HG03575 (cell line): ENCODE measurements around the gene TAL1.

Source experiments
- ATAC-seq: cut with Tn5 transposase; IDR thresholded peaks from one replicate; pipeline ENCODE4 v1.9.1; 2021; ENCODE audit not compliant: unreplicated experiment, insufficient number of reproducible peaks, low FRiP score; ENCODE audit errors: extremely low read depth

TAL1 gene

DNA sequence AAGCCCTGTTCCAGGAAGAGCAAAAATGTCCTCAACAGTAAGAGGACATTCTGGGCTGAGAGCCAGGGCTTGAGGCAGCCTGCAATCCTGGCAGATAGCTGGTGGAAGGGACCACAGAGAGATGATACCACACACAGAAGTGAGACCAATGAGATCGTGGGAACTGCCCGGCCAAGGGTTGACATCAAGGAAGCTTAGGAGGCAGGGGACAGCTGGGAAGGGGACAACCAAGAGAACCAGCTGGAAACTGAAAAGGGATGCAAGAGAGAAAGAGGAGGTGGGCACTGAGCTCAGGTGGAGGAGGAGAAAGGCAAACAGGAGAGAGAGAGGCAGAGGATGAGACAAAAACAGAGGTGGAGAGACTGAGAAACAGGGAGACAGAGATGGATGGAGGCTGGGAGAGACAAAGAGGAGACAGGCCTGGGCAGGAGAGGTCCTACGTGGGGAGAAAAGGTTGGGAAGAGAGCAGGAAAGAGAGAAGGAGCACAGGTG lies 51.4 kb downstream of the TAL1 start:
- ATAC-seq, result no peak

DNA sequence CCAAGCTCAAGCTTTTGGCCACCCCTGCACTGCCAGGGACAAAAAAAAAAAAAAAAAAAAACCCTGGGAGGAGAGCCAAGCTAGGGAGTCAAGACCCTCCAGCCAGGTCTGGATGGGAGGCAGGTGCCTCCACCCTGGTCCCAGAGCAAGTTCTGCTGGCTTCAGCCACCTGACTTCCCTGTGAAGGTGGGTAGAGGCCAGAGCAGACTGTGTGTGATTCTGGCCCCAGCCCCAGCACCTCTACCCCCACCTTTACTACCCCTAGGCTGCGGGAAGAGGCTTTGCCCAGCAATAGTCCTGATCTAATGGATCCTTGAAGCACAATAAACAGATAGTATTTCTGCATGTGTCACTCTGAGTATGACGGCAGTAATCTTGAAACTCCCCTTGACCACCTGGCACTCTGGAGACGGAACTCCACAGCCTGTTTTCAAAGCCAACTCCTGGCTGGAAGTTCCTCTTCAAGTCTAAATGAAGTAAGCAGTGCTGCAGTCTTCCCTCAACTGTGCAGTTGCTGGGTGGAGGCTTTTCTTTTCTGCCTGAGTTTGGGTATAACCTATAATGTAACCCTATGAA lies 51.9 kb downstream of the TAL1 start:
- no peak for ATAC-seq

DNA sequence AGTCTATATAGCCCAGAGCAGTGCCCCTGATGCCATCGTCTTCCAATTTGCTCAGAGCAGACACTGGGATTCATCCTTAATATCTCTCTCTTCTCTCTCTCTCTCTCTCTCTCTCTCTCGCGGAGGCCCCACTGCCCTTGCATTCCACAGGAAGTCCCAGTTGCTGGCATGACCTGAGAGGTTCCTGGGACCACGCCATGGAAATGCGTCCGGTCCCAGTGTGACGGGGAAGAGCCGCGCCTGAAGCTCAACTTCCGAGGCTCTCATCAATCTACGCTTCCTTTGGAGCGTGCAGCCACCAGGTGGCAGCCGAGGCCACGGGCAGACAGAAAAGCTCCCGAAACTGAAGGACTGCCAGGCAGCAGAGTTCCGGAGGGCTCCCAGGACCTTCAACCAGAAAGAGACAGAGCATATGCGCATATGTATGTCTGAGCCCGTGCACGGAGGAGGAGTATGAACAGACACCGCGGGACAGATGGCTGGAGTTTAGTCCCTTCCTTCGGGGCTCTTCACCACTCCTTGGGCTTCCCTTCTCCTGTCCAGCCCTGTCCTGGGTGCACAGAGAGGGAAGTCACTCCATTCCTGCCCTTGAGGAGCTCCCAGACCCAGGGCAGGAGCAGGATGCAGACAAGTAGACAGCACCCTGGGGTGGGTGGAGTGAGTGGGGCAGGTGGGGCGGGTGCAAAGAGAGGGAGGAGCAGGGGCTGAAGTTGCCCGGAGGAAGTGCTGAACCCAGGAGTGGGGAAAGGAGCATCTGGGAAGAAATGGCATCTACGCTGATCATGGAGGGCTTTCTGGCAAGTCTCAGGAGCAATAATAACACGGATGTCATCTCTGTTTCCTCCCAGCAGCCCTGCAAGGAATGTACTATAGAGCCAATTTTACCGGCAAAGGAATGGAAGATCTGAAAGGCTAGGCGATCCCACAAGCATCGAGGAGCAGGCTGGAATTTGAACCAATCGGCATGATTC lies 52.7 kb downstream of the TAL1 start:
- peak; percentile 80 for ATAC-seq

DNA sequence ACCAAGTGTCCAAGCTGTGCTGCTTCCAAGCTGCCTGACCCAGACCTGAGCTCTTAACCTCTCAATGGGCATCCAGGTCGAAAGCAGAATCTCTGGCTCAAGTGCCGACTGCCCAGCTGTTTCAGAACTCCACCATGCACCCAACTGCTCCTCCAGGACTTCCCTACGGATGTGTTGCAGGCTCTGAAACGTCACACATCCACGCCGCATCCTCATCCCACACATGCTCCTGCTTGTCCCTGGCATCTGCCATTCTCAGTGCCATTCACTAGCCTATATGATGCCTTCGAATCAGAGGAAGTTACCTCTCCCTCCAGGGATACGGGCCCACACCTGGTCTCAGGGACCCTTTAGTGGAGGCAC lies 53.4 kb downstream of the TAL1 start:
- no peak for ATAC-seq

DNA sequence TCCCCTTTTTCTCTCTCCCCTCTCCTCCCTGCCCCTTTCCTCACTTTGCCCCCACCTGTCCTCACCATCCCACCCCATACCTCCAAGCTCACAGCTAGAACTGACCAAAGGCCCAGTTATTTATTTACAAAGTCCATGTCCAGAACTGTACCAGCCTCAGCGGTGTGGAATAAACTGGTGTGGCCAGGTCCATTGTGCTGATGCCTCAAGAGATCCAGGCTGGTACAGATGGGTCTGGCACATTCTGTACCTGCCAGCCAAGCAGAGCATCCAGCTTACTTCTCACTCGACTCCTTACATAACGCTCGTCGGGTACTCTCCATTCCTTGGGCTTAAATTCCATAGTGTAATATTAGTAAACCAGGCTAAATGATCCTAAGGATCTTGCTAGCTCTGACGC lies 54.0 kb downstream of the TAL1 start:
- no peak for ATAC-seq

DNA sequence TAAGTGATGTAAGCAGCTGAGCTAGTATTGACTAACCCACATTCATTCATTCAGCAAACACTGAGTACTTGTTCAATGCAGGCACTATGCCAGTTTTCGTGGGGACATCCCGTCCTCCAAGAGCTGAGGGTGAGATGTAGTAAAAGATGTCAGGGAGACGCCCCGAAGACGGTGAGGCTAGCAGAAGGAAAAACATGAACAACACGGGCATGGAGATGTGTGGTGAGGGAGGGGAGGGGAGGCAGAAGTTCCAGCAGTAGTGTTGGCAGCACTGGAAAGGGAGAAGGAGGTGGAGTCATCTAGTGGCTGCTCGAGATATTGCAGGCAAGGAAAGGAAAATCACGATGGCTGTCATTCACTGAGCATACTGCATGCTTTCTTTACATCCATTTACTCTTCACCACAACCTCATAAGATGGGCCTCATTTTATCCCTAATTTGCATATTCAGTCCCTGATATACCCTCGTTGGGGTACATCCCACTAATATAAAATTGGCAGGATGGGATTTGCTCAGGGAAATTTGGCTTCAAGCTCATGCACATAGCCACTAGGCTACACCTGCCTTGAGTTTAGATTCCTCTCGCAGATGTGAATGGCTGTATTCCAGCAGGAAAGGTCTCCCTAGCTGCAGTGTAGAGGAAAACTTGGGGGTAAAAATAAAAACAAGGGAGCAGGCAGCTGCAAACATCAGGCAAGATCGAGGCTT lies 56.6 kb downstream of the TAL1 start:
- ATAC-seq, result no peak

DNA sequence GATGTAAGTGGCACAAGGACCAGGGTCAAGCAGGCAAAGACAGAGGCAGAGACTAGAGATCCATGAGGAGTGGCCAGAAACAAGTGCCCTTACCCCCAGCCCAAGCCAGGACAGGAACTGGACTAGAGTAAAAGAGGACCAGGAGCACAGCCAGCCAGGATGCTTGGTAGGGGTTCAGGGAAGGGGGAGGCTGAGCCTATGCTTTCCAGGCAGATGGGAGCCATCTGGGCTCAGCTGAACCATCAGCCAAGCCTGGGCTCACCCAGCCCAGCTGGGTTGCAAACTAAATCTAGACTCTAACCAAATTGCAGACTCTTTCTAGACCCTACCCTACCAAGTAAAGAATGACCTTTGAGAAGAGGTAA lies 57.4 kb downstream of the TAL1 start:
- ATAC-seq, result no peak

DNA sequence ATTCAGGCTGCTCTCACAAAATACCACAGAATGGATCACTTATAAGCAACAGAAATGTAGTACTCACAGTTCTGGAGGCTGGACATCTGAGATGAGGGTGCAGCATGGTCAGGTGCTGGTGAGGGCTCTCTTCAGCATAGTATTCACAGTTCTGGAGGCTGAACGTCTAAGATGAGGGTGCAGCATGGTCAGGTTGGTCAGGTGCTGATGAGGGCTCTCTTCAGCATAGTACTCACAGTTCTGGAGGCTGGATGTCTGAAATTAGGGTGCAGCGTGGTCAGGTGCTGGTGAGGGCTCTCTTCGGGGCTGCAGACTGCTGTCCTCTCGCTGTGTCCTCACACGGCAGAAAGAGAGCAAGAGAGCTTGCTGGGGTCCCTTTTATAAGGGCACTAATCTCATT lies 59.2 kb downstream of the TAL1 start:
- ATAC-seq, result no peak
